ENCODE data around the gene PHF2.

Gene PHF2

DNA sequence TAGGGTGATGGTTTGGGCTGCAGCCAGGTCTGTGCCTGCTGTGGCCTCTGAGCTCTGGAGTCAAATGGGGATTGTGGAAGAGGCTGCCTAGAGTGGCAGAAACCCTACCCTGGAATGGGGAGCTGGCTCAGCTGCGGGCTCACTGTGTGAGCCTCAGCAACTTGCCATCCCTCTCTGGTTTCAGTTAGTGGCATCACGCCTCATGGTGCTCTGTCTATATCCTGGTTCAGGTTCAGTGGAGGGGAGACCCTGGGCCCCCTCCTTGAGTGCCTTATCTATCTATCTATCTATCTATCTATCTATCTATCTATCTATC lies 132.6 kb downstream of the PHF2 start:
- H2AFZ ChIP-seq (ENCODE audit: low read length) = no peak overlapping the region
- H3K27me3 ChIP-seq (ENCODE audit: insufficient read depth, low read length, poor library complexity, severe bottlenecking) = no peaks in the 10 kb centered on the region
- no peak overlapping the region for H3K9ac ChIP-seq (ENCODE audit: low read depth, low read length, poor library complexity, severe bottlenecking)
- no peaks in the 10 kb centered on the region for H3K36me3 ChIP-seq (ENCODE audit: insufficient read depth, low read length)
- H3K4me2 ChIP-seq (ENCODE audit: low read depth, low read length, poor library complexity, severe bottlenecking) = no peak overlapping the region
- no peaks in the 10 kb centered on the region for H4K20me1 ChIP-seq (ENCODE audit: insufficient read depth, low read length, poor library complexity, severe bottlenecking)
- H3K9me3 ChIP-seq (ENCODE audit: insufficient read depth, low read depth, low read length) = no peaks in the 10 kb centered on the region
- TF ChIP-seq, protein P1, sequence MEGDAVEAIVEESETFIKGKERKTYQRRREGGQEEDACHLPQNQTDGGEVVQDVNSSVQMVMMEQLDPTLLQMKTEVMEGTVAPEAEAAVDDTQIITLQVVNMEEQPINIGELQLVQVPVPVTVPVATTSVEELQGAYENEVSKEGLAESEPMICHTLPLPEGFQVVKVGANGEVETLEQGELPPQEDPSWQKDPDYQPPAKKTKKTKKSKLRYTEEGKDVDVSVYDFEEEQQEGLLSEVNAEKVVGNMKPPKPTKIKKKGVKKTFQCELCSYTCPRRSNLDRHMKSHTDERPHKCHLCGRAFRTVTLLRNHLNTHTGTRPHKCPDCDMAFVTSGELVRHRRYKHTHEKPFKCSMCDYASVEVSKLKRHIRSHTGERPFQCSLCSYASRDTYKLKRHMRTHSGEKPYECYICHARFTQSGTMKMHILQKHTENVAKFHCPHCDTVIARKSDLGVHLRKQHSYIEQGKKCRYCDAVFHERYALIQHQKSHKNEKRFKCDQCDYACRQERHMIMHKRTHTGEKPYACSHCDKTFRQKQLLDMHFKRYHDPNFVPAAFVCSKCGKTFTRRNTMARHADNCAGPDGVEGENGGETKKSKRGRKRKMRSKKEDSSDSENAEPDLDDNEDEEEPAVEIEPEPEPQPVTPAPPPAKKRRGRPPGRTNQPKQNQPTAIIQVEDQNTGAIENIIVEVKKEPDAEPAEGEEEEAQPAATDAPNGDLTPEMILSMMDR (conservative IDR thresholded peaks at IDR 0.05; ENCODE audit: low read length) = no peak
- no peak for TF ChIP-seq EZH2phosphoT487 (IDR thresholded peaks at IDR 0.05; ENCODE audit: borderline replicate concordance)
- H3F3A ChIP-seq (ENCODE audit: low read depth) = no peaks in the 10 kb centered on the region
- no peak overlapping the region for H3K4me3 ChIP-seq (ENCODE audit: low read length, poor library complexity, severe bottlenecking)
- no peaks in the 10 kb centered on the region for H3K9me2 ChIP-seq (replicated peaks; ENCODE audit: low read depth, low read length)
- H3K4me1 ChIP-seq (ENCODE audit: insufficient read depth, low read length, poor library complexity, severe bottlenecking) = no peaks in the 10 kb centered on the region
- H3K79me2 ChIP-seq (ENCODE audit: insufficient read depth, low read length) = no peaks in the 10 kb centered on the region

DNA sequence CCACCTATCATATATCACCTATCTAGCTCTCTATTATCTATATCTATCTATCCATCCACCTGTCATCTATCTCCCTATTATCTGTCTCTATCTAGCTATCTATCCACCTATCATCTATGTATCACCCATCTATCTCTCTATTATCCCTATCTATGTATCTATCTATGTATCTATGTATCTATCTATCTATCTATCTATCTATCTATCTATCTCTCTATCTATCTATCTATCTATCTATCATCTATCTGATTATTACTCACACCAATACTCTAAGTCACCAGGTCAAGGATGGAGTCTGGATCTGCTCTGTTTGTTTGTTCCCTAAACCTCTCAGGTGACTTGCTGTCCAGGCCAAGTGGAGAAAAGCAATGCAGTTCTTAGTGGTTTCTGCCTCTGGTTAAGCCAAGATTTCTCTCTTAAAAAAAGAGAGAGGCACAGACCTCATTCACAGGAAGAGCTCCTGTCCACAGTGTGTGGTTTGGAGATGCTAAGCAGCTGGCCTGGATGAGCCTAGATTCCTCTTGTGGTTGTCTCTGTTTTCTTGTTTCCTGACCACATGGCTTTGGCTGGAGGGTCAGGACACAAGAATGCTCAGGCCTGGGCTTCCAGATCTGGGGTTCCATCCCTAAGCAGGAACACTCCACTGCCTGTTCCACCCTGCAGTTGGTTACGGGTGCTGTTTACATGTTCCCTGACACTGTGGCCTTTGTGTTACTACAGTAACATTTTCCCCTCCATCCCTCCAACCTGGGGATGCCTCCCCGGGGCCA lies 133.4 kb downstream of the PHF2 start:
- no peak for TF ChIP-seq EZH2phosphoT487 (IDR thresholded peaks at IDR 0.05; ENCODE audit: borderline replicate concordance)
- TF ChIP-seq, protein P1 (conservative IDR thresholded peaks at IDR 0.05; ENCODE audit: low read length) = no peak
- no peaks in the 10 kb centered on the region for H3K4me1 ChIP-seq (ENCODE audit: insufficient read depth, low read length, poor library complexity, severe bottlenecking)
- no peak overlapping the region for H3K4me3 ChIP-seq (ENCODE audit: low read length, poor library complexity, severe bottlenecking)
- H3K36me3 ChIP-seq (ENCODE audit: insufficient read depth, low read length) = no peaks in the 10 kb centered on the region
- no peak overlapping the region for H3K4me2 ChIP-seq (ENCODE audit: low read depth, low read length, poor library complexity, severe bottlenecking)
- no peaks in the 10 kb centered on the region for H3K9me2 ChIP-seq (replicated peaks; ENCODE audit: low read depth, low read length)
- no peaks in the 10 kb centered on the region for H4K20me1 ChIP-seq (ENCODE audit: insufficient read depth, low read length, poor library complexity, severe bottlenecking)
- no peaks in the 10 kb centered on the region for H3K9me3 ChIP-seq (ENCODE audit: insufficient read depth, low read depth, low read length)
- H2AFZ ChIP-seq (ENCODE audit: low read length) = no peak overlapping the region
- no peak overlapping the region for H3K9ac ChIP-seq (ENCODE audit: low read depth, low read length, poor library complexity, severe bottlenecking)
- no peaks in the 10 kb centered on the region for H3K27me3 ChIP-seq (ENCODE audit: insufficient read depth, low read length, poor library complexity, severe bottlenecking)
- H3F3A ChIP-seq (ENCODE audit: low read depth) = no peaks in the 10 kb centered on the region
- no peaks in the 10 kb centered on the region for H3K79me2 ChIP-seq (ENCODE audit: insufficient read depth, low read length)

DNA sequence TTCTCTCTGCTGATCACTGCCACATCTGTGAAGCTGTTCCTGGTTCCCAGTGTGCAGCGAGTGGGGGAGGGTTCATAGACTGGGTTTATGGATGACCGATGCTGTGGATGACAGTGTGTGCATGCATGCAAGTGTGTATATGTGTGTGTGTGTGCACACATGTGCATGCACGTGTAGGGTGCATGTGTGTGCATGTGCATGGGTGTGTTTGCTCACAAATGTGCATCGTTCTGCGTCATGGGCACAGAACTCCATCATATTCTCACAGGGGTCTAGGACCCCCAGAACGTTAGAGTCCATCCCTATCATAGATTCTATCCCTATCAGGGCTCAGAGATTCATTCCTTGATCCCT lies 134.0 kb downstream of the PHF2 start:
- Histone ChIP-seq H3K9me3 (ENCODE audit: insufficient read depth, low read depth, low read length) (no peaks in the 10 kb centered on the region), H3K9ac (ENCODE audit: low read depth, low read length, poor library complexity, severe bottlenecking) (no peak overlapping the region), H3K9me2 (replicated peaks; ENCODE audit: low read depth, low read length) (no peaks in the 10 kb centered on the region), H3K79me2 (ENCODE audit: insufficient read depth, low read length) (no peaks in the 10 kb centered on the region), H3K27me3 (ENCODE audit: insufficient read depth, low read length, poor library complexity, severe bottlenecking) (no peaks in the 10 kb centered on the region), H3K4me2 (ENCODE audit: low read depth, low read length, poor library complexity, severe bottlenecking) (no peak overlapping the region), H2AFZ (ENCODE audit: low read length) (no peak overlapping the region), H3K4me3 (ENCODE audit: low read length, poor library complexity, severe bottlenecking) (no peak overlapping the region), H3K36me3 (ENCODE audit: insufficient read depth, low read length) (no peaks in the 10 kb centered on the region), H3F3A (ENCODE audit: low read depth) (no peaks in the 10 kb centered on the region), H3K4me1 (ENCODE audit: insufficient read depth, low read length, poor library complexity, severe bottlenecking) (no peaks in the 10 kb centered on the region), H4K20me1 (ENCODE audit: insufficient read depth, low read length, poor library complexity, severe bottlenecking) (no peaks in the 10 kb centered on the region)
- TF ChIP-seq, protein P1 (conservative IDR thresholded peaks at IDR 0.05; ENCODE audit: low read length) = no peak
- TF ChIP-seq EZH2phosphoT487 (IDR thresholded peaks at IDR 0.05; ENCODE audit: borderline replicate concordance) = no peak
